Measurements from ENCODE around the gene KPNA3.

DNA sequence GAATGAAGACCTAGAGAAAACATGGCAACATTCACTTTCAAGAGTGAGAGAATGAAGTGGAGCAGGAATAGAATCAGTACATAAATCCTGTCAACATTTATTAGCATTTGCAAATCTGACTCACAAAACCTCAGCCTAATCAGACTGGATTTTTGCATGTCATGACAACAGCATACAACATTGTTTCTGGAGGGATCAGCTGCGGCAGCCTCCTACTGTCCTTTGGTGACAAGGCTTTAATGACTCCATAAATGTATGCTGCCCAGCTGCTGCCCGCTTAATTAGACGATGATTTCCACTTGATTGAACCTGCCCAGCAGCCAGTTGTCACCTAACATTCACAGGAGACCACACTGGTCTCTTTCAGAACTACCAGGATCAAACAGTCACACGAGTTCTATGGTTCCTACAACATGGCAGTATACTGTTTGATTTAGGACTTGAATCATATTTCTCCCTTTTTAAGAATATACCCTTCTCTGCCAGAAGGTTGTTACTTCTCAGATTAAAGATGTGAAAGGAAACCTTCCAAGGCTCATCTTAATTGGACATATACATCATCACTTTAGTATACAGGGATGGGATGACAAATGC lies 110.5 kb downstream of the KPNA3 start:
- TF ChIP-seq EZH2phosphoT487 (IDR thresholded peaks at IDR 0.05; ENCODE audit: borderline replicate concordance, low read length): no peak
- TF ChIP-seq, protein P1, sequence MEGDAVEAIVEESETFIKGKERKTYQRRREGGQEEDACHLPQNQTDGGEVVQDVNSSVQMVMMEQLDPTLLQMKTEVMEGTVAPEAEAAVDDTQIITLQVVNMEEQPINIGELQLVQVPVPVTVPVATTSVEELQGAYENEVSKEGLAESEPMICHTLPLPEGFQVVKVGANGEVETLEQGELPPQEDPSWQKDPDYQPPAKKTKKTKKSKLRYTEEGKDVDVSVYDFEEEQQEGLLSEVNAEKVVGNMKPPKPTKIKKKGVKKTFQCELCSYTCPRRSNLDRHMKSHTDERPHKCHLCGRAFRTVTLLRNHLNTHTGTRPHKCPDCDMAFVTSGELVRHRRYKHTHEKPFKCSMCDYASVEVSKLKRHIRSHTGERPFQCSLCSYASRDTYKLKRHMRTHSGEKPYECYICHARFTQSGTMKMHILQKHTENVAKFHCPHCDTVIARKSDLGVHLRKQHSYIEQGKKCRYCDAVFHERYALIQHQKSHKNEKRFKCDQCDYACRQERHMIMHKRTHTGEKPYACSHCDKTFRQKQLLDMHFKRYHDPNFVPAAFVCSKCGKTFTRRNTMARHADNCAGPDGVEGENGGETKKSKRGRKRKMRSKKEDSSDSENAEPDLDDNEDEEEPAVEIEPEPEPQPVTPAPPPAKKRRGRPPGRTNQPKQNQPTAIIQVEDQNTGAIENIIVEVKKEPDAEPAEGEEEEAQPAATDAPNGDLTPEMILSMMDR (IDR thresholded peaks at IDR 0.05; ENCODE audit: low read depth, low read length, poor library complexity, severe bottlenecking): no peak
